ENCODE data around the gene PRKCE. TPM values are rescaled to one million over a fixed set of nuclear protein-coding genes. Genes with fewer than 3 reads are reported as not detected.

Gene PRKCE
- total and polyA plus RNA-seq, 4 donors = 2.5 to 38.6 (median 5.8) TPM

DNA sequence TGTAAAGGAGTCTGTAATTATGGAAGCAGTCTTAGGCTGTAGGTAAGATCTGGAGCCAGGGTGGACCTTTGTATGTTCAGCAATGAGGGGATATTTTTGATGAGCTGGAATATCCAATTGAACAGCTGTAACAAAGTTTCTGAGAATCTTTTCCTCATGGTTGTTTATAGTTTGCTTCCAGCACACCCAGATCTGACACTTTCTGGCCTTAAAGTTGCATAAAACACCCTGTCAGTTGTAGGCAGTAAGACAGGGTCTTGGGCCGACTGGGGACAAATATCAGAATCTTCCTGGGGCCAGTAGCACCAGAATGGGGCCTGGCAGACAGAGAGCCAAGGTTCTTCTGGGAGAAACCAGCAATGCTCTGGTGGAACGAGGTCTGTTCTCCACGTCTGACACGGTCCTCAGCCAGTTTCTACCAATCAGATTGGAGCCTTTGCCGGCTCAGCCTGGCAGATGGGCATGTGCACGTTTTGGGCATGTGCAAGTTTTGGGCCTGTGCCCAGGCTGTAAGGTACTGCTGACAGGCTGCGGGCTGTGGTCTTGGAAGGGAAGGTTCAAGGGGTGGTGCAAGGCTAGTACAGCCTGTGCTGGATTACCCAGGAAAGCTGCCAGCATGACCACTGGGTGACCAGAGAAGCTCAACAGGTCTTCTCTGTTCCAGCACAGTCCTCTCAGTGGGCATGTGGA lies 89.8 kb downstream of the PRKCE start:
- WGBS = 44% methylated on average over 7 of the region's 7 CpGs
- no peaks in the 10 kb centered on the region for H3K27me3 ChIP-seq (ENCODE audit: control insufficient read depth in 4 of 4, insufficient read depth in 4 of 4, low read length in 3 of 4)

DNA sequence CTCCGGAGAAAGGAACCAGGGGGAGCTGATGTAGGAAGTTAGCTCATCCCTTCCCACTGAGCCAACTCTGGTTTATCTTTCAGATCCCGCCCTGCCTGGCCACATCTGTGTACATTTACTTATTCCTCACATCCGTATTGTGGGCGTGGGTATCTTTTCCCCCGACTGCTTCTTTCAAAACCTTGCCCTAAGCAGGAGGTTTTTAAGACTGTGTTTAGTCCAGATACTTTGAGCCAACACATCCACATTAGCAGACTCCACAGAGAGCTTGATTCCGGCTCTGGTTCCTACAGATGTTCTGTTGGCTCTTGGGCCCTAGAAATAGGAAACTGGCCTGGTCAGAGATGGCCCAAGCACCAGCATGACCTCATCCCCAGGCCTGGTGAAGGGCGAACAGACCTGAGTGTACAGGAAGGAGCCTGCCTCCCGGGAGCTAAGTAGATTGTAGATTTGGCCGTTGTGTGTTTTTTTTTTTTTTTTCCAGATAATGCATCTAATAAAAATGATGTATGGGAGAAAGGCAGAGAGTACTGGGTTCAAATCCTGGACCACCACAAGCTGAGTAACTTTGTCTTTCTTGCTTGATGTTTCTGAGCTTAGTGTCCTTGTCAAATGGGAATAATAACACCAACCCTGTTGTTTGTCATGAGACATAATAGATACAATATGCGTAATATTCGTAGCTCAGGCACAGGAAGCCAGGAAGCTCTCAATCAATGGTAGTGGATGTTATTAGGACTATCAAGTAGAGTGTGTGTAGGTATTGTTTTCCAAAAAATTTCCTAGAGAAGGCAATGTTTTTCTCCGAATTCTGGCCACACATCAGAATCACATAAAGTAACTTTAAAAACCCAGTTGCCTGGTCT lies 92.3 kb downstream of the PRKCE start:
- H3K27ac ChIP-seq (ENCODE audit: low read depth in 1 of 2, low read length in 2 of 2) = no peak overlapping the region
- H3K36me3 ChIP-seq (ENCODE audit: control insufficient read depth in 4 of 4, insufficient read depth in 3 of 4, low read depth in 1 of 4, low read length in 3 of 4) = no peaks in the 10 kb centered on the region
- no peaks in the 10 kb centered on the region for H3K27me3 ChIP-seq (ENCODE audit: control insufficient read depth in 4 of 4, insufficient read depth in 4 of 4, low read length in 3 of 4)
- DNase-seq (ENCODE audit: low spot score) = no peak
- TF ChIP-seq YY1 (IDR thresholded peaks at IDR 0.05) (no peak), RAD21 (IDR thresholded peaks at IDR 0.05) (no peak), SP1 (IDR thresholded peaks at IDR 0.05) (no peak), JUND (IDR thresholded peaks at IDR 0.05) (no peak), FOXA1 (IDR thresholded peaks at IDR 0.05) (no peak)
- TF ChIP-seq, protein P1, sequence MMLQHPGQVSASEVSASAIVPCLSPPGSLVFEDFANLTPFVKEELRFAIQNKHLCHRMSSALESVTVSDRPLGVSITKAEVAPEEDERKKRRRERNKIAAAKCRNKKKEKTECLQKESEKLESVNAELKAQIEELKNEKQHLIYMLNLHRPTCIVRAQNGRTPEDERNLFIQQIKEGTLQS (IDR thresholded peaks at IDR 0.05) = no peak
- TF ChIP-seq, protein P2, sequence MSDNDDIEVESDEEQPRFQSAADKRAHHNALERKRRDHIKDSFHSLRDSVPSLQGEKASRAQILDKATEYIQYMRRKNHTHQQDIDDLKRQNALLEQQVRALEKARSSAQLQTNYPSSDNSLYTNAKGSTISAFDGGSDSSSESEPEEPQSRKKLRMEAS (IDR thresholded peaks at IDR 0.05) = no peak
- H3K4me3 ChIP-seq (ENCODE audit: low read depth in 1 of 3, low read length in 3 of 3) = no peak overlapping the region
- peaks cover 0 to 6% (median 1%) of the 10 kb centered on the region in 4 donors for H3K4me1 ChIP-seq (ENCODE audit: control insufficient read depth in 4 of 4, insufficient read depth in 4 of 4, low read length in 3 of 4)
- H3K9ac ChIP-seq (ENCODE audit: low read depth in 1 of 2, low read length in 2 of 2) = no peak overlapping the region
- H3K9me3 ChIP-seq (ENCODE audit: control insufficient read depth in 4 of 4, low read length in 3 of 4) = no peaks in the 10 kb centered on the region
- 75% methylated on average over 12 of the region's 12 CpGs for WGBS

More for the DNA sequence above, 89.8 kb downstream of the PRKCE start:
- H3K9me3 ChIP-seq (ENCODE audit: control insufficient read depth in 4 of 4, low read length in 3 of 4) = no peaks in the 10 kb centered on the region
- H3K36me3 ChIP-seq (ENCODE audit: control insufficient read depth in 4 of 4, insufficient read depth in 3 of 4, low read depth in 1 of 4, low read length in 3 of 4) = no peaks in the 10 kb centered on the region
- TF ChIP-seq, protein P3, sequence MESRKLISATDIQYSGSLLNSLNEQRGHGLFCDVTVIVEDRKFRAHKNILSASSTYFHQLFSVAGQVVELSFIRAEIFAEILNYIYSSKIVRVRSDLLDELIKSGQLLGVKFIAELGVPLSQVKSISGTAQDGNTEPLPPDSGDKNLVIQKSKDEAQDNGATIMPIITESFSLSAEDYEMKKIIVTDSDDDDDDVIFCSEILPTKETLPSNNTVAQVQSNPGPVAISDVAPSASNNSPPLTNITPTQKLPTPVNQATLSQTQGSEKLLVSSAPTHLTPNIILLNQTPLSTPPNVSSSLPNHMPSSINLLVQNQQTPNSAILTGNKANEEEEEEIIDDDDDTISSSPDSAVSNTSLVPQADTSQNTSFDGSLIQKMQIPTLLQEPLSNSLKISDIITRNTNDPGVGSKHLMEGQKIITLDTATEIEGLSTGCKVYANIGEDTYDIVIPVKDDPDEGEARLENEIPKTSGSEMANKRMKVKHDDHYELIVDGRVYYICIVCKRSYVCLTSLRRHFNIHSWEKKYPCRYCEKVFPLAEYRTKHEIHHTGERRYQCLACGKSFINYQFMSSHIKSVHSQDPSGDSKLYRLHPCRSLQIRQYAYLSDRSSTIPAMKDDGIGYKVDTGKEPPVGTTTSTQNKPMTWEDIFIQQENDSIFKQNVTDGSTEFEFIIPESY (IDR thresholded peaks at IDR 0.05) = no peak
- TF ChIP-seq FOXA1 (IDR thresholded peaks at IDR 0.05) (no peak), HNF4A (conservative IDR thresholded peaks at IDR 0.05) (peak in 1 of 2 donors; percentile 20), RXRA (IDR thresholded peaks at IDR 0.05) (peak; percentile 27)
- H3K27ac ChIP-seq (ENCODE audit: low read depth in 1 of 2, low read length in 2 of 2) = no peak overlapping the region
- no peak for DNase-seq (ENCODE audit: low spot score)
- no peak overlapping the region for H3K4me3 ChIP-seq (ENCODE audit: low read depth in 1 of 3, low read length in 3 of 3)
- H3K9ac ChIP-seq (ENCODE audit: low read depth in 1 of 2, low read length in 2 of 2) = no peak overlapping the region
- peaks cover 0 to 6% (median 1%) of the 10 kb centered on the region in 4 donors for H3K4me1 ChIP-seq (ENCODE audit: control insufficient read depth in 4 of 4, insufficient read depth in 4 of 4, low read length in 3 of 4)

DNA sequence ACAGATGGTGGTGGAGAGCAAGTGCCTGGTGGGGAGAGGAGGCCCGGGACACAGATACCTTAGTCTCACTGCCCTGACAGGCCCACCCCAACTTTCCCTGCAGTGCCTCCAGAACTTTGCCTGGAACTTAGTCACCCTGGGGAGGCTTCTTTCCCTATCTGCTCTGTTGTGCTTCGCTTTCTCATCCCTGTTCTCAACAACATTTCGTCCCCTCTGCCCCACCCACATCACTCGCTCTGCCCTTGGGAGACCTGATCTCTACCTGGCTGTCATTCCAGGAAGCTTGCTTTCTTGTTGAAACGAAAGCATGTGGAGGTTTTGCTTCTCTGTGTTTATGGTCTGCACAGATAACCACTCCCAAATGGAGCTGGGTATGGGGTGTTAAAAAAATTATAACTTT lies 93.8 kb downstream of the PRKCE start:
- peaks cover 0 to 6% (median 1%) of the 10 kb centered on the region in 4 donors for H3K4me1 ChIP-seq (ENCODE audit: control insufficient read depth in 4 of 4, insufficient read depth in 4 of 4, low read length in 3 of 4)
- 85% methylated on average over 5 of the region's 5 CpGs for WGBS
- H3K9ac ChIP-seq (ENCODE audit: low read depth in 1 of 2, low read length in 2 of 2) = no peak overlapping the region
- H3K27me3 ChIP-seq (ENCODE audit: control insufficient read depth in 4 of 4, insufficient read depth in 4 of 4, low read length in 3 of 4) = no peaks in the 10 kb centered on the region
- DNase-seq (ENCODE audit: low spot score) = no peak
- H3K9me3 ChIP-seq (ENCODE audit: control insufficient read depth in 4 of 4, low read length in 3 of 4) = no peaks in the 10 kb centered on the region
- no peak overlapping the region for H3K4me3 ChIP-seq (ENCODE audit: low read depth in 1 of 3, low read length in 3 of 3)
- no peak overlapping the region for H3K27ac ChIP-seq (ENCODE audit: low read depth in 1 of 2, low read length in 2 of 2)
- no peaks in the 10 kb centered on the region for H3K36me3 ChIP-seq (ENCODE audit: control insufficient read depth in 4 of 4, insufficient read depth in 3 of 4, low read depth in 1 of 4, low read length in 3 of 4)
- TF ChIP-seq TAF1 (conservative IDR thresholded peaks at IDR 0.05) = no peak
- TF ChIP-seq, protein P1 (IDR thresholded peaks at IDR 0.05) = no peak
- no peak for TF ChIP-seq RXRA (IDR thresholded peaks at IDR 0.05)
- TF ChIP-seq FOXA1 (IDR thresholded peaks at IDR 0.05) = no peak
- TF ChIP-seq, protein P3 (IDR thresholded peaks at IDR 0.05) = no peak
- TF ChIP-seq EGR1 (IDR thresholded peaks at IDR 0.05; ENCODE audit: low read depth in 2 of 2) = no peak
- TF ChIP-seq, protein P4, sequence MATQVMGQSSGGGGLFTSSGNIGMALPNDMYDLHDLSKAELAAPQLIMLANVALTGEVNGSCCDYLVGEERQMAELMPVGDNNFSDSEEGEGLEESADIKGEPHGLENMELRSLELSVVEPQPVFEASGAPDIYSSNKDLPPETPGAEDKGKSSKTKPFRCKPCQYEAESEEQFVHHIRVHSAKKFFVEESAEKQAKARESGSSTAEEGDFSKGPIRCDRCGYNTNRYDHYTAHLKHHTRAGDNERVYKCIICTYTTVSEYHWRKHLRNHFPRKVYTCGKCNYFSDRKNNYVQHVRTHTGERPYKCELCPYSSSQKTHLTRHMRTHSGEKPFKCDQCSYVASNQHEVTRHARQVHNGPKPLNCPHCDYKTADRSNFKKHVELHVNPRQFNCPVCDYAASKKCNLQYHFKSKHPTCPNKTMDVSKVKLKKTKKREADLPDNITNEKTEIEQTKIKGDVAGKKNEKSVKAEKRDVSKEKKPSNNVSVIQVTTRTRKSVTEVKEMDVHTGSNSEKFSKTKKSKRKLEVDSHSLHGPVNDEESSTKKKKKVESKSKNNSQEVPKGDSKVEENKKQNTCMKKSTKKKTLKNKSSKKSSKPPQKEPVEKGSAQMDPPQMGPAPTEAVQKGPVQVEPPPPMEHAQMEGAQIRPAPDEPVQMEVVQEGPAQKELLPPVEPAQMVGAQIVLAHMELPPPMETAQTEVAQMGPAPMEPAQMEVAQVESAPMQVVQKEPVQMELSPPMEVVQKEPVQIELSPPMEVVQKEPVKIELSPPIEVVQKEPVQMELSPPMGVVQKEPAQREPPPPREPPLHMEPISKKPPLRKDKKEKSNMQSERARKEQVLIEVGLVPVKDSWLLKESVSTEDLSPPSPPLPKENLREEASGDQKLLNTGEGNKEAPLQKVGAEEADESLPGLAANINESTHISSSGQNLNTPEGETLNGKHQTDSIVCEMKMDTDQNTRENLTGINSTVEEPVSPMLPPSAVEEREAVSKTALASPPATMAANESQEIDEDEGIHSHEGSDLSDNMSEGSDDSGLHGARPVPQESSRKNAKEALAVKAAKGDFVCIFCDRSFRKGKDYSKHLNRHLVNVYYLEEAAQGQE (IDR thresholded peaks at IDR 0.05) = no peak
- TF ChIP-seq, protein P2 (IDR thresholded peaks at IDR 0.05) = no peak
- TF ChIP-seq HNF4G (IDR thresholded peaks at IDR 0.05) = no peak

All from liver (tissue), 9 donors.